ENCODE data around the gene AR. TPM values are rescaled to one million over a fixed set of nuclear protein-coding genes. Genes with fewer than 3 reads are reported as not detected.

AR gene
- total RNA-seq, 4 donors from 2014 or later: 2.7 to 6.3 (median 4.3) TPM

DNA sequence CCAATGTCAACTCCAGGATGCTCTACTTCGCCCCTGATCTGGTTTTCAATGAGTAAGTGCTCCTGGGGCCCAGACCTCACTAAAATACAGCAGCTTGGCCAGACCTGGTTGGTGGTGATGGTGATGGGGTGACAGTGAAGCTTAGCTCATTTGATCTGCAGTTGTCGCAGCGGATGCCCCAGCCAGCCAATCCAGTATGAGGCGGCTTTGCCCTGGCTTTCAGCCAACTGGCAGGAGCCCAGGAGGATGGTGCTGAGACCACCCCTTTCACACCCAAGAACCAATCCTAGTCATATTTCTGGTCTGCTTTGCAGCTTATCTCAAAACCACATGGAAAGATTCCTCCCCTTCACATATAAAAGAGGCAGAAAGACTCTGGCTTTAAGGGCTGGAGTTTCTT lies 173.8 kb downstream of the AR start:
- no peak for DNase-seq (ENCODE audit: extremely low spot score)
- no peaks in the 10 kb centered on the region for H3K4me1 ChIP-seq
- no peaks in the 10 kb centered on the region for H3K9me3 ChIP-seq
- intact Hi-C loops (cut with DNase I): no loop called here
- 94% methylated on average over 3 of the region's 4 CpGs for WGBS
- no peaks in the 10 kb centered on the region for H3K36me3 ChIP-seq
- TF ChIP-seq POLR2AphosphoS5 (IDR thresholded peaks at IDR 0.05) (no peak), EP300 (IDR thresholded peaks at IDR 0.05) (no peak), POLR2A (IDR thresholded peaks at IDR 0.05; ENCODE audit: low read depth) (no peak)
- TF ChIP-seq, protein P1, sequence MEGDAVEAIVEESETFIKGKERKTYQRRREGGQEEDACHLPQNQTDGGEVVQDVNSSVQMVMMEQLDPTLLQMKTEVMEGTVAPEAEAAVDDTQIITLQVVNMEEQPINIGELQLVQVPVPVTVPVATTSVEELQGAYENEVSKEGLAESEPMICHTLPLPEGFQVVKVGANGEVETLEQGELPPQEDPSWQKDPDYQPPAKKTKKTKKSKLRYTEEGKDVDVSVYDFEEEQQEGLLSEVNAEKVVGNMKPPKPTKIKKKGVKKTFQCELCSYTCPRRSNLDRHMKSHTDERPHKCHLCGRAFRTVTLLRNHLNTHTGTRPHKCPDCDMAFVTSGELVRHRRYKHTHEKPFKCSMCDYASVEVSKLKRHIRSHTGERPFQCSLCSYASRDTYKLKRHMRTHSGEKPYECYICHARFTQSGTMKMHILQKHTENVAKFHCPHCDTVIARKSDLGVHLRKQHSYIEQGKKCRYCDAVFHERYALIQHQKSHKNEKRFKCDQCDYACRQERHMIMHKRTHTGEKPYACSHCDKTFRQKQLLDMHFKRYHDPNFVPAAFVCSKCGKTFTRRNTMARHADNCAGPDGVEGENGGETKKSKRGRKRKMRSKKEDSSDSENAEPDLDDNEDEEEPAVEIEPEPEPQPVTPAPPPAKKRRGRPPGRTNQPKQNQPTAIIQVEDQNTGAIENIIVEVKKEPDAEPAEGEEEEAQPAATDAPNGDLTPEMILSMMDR (IDR thresholded peaks at IDR 0.05): no peak
- H3K27ac ChIP-seq (replicated peaks in 1 of 4): no peak overlapping the region
- H3K27me3 ChIP-seq: no peaks in the 10 kb centered on the region
- H3K4me3 ChIP-seq: no peak overlapping the region

DNA sequence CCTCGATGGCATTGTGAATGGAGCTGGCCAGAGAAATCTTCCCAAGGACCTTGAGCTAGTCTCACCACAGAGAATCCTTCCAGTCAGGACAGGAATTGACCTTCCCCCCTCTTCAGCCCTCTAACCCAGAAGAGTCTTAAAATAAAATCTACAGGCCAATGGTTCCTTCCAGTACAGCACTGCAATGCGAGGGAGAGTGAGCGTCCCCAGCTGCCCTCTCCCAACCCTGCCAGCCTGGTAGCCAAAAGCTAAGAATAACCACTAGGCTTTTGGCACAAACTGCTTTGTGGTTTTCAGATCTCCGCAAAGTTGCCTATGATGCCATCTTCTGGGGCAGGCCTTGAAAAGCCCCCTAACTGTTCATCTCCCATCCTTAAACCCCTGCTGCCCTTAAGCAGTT lies 175.1 kb downstream of the AR start:
- TF ChIP-seq POLR2A (IDR thresholded peaks at IDR 0.05; ENCODE audit: low read depth): no peak
- TF ChIP-seq EP300 (IDR thresholded peaks at IDR 0.05): no peak
- TF ChIP-seq, protein P1 (IDR thresholded peaks at IDR 0.05): no peak
- TF ChIP-seq POLR2AphosphoS5 (IDR thresholded peaks at IDR 0.05): no peak
- intact Hi-C loops (cut with DNase I): no loop called here
- no peaks in the 10 kb centered on the region for H3K36me3 ChIP-seq
- no peak overlapping the region for H3K27ac ChIP-seq (replicated peaks in 1 of 4)
- no peaks in the 10 kb centered on the region for H3K4me1 ChIP-seq
- no peaks in the 10 kb centered on the region for H3K27me3 ChIP-seq
- H3K9me3 ChIP-seq: no peaks in the 10 kb centered on the region
- 85% methylated on average over 4 of the region's 4 CpGs for WGBS
- DNase-seq (ENCODE audit: extremely low spot score): peak; percentile 17
- H3K4me3 ChIP-seq: no peak overlapping the region

DNA sequence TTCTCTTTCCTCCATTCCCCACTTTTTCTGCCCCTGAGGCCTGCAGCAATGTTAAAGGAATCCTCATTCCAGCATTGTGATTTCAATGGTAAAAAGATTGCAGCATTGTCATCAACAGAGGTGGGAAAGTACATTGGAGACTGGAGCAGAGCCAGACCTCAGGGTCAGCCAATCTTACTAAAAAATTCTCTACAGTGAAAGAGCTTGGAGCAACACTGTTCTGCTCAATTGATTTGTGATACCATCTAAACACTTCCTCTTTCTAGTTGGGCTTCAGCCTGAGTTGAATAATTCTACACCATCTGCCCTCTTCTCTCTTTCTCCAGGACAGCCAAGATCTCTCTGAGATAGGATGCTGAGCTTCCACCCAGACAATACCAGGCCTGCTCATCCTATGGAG lies 176.5 kb downstream of the AR start:
- H3K36me3 ChIP-seq: no peaks in the 10 kb centered on the region
- no peaks in the 10 kb centered on the region for H3K27me3 ChIP-seq
- DNase-seq (ENCODE audit: extremely low spot score): no peak
- no peak overlapping the region for H3K4me3 ChIP-seq
- peaks cover 0 to 3% (median 0%) of the 10 kb centered on the region in 4 donors for H3K4me1 ChIP-seq
- H3K9me3 ChIP-seq: no peaks in the 10 kb centered on the region
- intact Hi-C loops (cut with DNase I): no loop called here
- no peak overlapping the region for H3K27ac ChIP-seq (replicated peaks in 1 of 4)
- TF ChIP-seq EP300 (IDR thresholded peaks at IDR 0.05): no peak
- TF ChIP-seq, protein P1 (IDR thresholded peaks at IDR 0.05): no peak
- TF ChIP-seq POLR2AphosphoS5 (IDR thresholded peaks at IDR 0.05): no peak
- no peak for TF ChIP-seq POLR2A (IDR thresholded peaks at IDR 0.05; ENCODE audit: low read depth)

DNA sequence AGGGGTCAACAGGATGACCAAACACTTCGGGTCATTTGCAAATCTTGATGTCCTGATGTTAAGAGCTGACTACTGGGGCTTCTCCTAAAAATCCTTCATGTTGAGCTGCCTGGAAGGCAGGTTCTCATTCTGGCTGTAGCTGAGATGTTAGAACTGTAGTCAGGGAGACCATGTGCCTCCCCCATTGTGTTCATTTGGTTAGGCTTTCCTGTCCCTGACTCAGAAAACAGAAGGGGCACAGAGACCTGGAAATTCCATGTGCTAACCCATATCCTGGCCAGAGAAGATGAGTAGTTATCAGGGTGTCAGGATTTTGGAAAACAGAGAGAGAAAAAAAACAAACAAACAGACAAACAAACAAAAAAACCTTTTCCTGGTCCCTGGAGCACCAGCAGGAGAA lies 177.5 kb downstream of the AR start:
- Histone ChIP-seq H3K36me3 (no peaks in the 10 kb centered on the region), H3K27me3 (no peaks in the 10 kb centered on the region), H3K27ac (replicated peaks in 1 of 4) (no peak overlapping the region), H3K4me1 (peaks cover 0 to 3% (median 0%) of the 10 kb centered on the region in 4 donors), H3K9me3 (no peaks in the 10 kb centered on the region), H3K4me3 (no peak overlapping the region)
- TF ChIP-seq, protein P1 (IDR thresholded peaks at IDR 0.05): no peak
- no peak for TF ChIP-seq POLR2A (IDR thresholded peaks at IDR 0.05; ENCODE audit: low read depth)
- no peak for TF ChIP-seq EP300 (IDR thresholded peaks at IDR 0.05)
- TF ChIP-seq POLR2AphosphoS5 (IDR thresholded peaks at IDR 0.05): no peak
- intact Hi-C loops (cut with DNase I): no loop called here
- WGBS: no CpG with 5 or more reads among the region's 1 CpG
- no peak for DNase-seq (ENCODE audit: extremely low spot score)

Measured in esophagus muscularis mucosa (tissue), 4 donors.